ENCODE data around the gene SGCA. TPM values are rescaled to one million over a fixed set of nuclear protein-coding genes. Genes with fewer than 3 reads are reported as not detected.
A peak's percentile ranks its signal among the peaks of the same experiment; 100 is the strongest.

The SGCA gene
- total and polyA plus RNA-seq, 2 experiments from 2014 or later = 0.19 TPM; not detected in 1

DNA sequence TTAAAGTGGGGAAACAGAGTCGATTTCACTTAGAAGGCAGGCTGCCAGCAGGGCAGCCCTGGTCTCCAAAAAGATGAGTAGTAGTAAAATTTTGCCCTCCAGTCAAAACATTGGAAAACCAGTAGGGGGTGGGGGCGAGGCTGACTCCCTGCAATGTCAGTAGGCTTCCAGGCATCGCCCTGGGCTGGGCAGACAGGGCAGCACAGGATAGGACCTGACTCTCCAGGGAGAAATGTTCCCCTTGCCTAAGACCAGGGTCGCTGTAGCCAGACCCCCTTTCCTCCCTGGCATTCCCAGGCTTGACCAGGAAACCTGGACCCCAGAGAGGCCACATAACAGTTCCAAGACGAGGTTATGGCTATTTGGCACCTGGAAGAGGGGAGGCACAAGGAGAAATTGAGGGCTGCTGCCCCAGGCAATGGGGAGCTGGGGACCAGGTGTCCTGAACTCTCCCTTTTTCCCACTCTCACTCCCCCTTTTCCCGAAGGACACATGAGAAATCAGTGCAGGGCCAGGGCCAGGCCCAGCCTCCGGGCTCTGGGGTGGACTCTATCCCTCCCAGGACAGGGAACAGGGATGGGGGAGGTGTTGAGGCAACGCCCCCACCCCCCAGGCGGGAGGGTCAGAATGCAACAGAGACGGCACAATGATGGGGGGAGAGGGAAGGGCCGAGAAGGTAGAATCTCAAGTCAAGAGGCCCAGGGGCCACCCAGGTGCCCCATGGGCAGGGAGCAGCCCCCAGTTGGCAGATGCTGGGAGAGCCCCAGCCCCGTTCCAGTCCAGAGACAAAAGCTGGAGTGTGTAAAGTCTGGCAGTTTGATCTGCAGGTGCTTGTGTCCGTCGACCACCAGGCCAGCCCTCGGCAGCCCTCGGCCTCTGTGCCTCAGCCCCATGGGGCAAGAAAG lies 31.3 kb upstream of the SGCA start:
- no peaks in the 10 kb centered on the region for H4K20me1 ChIP-seq (replicated peaks; ENCODE audit: insufficient read depth)
- Mint-ChIP-seq H3K4me1 (peaks cover 43% of the 10 kb centered on the region), H3K36me3 (ENCODE audit: low read depth) (peaks cover 16% of the 10 kb centered on the region), H3K9me3 (no peaks in the 10 kb centered on the region), H3K27me3 (ENCODE audit: insufficient read depth, low read depth, poor library complexity) (peaks cover 32% of the 10 kb centered on the region), H3K4me3 (no peak overlapping the region; the same call in 2 of the 3 replicates), H3K27ac (no peak overlapping the region)
- peak; percentile 6 for ATAC-seq
- H3K27me3 ChIP-seq (ENCODE audit: insufficient read depth) = peaks cover 30% of the 10 kb centered on the region
- H3F3A ChIP-seq (replicated peaks; ENCODE audit: low read depth) = no peaks in the 10 kb centered on the region
- peaks cover 27% of the 10 kb centered on the region for H3K4me1 ChIP-seq (ENCODE audit: insufficient read depth)
- TF ChIP-seq, protein P1, sequence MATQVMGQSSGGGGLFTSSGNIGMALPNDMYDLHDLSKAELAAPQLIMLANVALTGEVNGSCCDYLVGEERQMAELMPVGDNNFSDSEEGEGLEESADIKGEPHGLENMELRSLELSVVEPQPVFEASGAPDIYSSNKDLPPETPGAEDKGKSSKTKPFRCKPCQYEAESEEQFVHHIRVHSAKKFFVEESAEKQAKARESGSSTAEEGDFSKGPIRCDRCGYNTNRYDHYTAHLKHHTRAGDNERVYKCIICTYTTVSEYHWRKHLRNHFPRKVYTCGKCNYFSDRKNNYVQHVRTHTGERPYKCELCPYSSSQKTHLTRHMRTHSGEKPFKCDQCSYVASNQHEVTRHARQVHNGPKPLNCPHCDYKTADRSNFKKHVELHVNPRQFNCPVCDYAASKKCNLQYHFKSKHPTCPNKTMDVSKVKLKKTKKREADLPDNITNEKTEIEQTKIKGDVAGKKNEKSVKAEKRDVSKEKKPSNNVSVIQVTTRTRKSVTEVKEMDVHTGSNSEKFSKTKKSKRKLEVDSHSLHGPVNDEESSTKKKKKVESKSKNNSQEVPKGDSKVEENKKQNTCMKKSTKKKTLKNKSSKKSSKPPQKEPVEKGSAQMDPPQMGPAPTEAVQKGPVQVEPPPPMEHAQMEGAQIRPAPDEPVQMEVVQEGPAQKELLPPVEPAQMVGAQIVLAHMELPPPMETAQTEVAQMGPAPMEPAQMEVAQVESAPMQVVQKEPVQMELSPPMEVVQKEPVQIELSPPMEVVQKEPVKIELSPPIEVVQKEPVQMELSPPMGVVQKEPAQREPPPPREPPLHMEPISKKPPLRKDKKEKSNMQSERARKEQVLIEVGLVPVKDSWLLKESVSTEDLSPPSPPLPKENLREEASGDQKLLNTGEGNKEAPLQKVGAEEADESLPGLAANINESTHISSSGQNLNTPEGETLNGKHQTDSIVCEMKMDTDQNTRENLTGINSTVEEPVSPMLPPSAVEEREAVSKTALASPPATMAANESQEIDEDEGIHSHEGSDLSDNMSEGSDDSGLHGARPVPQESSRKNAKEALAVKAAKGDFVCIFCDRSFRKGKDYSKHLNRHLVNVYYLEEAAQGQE (IDR thresholded peaks at IDR 0.05; ENCODE audit: unreplicated experiment) = no peak
- DNase-seq (ENCODE audit: low spot score) = no peak
- no peak overlapping the region for H3K27ac ChIP-seq (ENCODE audit: low read depth)
- no peaks in the 10 kb centered on the region; the same call in 1 of the 2 replicates for H3K36me3 ChIP-seq (ENCODE audit: insufficient read depth)
- no peaks in the 10 kb centered on the region for H3K79me2 ChIP-seq (replicated peaks; ENCODE audit: insufficient read depth)
- no peak overlapping the region for H2AFZ ChIP-seq
- no peak overlapping the region for H3K4me3 ChIP-seq
- peak overlapping the region; percentile 71 for H3K4me2 ChIP-seq
- H3K9me2 ChIP-seq (ENCODE audit: insufficient read depth) = no peaks in the 10 kb centered on the region

DNA sequence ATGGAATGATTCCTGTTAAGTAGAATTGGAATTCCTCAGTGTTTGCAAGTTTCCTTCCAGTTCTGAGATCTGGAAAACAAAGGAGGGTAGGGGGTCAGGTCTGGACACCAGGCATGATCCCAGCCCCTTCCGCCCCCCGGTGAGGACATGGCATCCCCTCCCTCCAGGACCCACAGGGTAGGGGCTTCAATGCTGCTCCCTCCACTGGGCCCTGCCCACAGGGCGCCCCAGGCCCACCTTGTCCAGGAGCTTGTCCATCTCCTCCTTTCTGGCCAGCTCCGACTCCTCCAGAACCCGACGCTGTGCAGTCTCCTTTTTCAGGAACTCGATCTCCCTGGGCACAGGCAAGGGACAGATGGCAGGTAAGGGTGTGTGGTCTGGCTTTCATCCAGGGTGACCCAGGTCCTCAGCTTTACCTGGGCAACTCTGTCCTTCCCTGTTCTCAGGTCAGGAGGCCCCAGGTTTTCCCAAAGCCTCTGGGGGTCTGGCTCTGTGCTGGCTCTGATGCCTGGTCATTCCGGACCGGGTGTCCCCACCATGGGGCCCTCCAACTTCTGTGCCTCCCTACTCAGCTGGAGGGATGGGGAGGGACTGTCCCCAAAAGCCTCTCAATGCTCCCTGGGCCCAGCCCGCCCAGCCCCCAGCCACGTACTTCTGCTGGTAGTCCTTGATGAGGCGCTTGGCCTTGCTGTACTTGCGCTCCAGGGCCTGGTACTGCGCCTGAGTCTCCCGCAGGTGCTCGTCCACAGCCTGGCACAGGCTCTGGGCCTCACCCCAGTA lies 30.3 kb upstream of the SGCA start:
- Histone ChIP-seq H3K4me1 (ENCODE audit: insufficient read depth) (peaks cover 32% of the 10 kb centered on the region), H2AFZ (no peak overlapping the region), H3K27me3 (ENCODE audit: insufficient read depth) (peaks cover 27% of the 10 kb centered on the region), H3K36me3 (ENCODE audit: insufficient read depth) (no peaks in the 10 kb centered on the region; the same call in 1 of the 2 replicates), H3K27ac (ENCODE audit: low read depth) (no peak overlapping the region), H3K9me2 (ENCODE audit: insufficient read depth) (no peaks in the 10 kb centered on the region), H3F3A (replicated peaks; ENCODE audit: low read depth) (no peaks in the 10 kb centered on the region), H3K79me2 (replicated peaks; ENCODE audit: insufficient read depth) (no peaks in the 10 kb centered on the region), H3K4me2 (no peak overlapping the region), H3K4me3 (no peak overlapping the region), H4K20me1 (replicated peaks; ENCODE audit: insufficient read depth) (no peaks in the 10 kb centered on the region)
- H3K27me3 Mint-ChIP-seq (ENCODE audit: insufficient read depth, low read depth, poor library complexity) = peaks cover 34% of the 10 kb centered on the region
- H3K9me3 Mint-ChIP-seq = no peaks in the 10 kb centered on the region
- DNase-seq (ENCODE audit: low spot score) = no peak
- H3K4me3 Mint-ChIP-seq = no peak overlapping the region
- peaks cover 47% of the 10 kb centered on the region for H3K4me1 Mint-ChIP-seq
- H3K27ac Mint-ChIP-seq = no peak overlapping the region
- H3K36me3 Mint-ChIP-seq (ENCODE audit: low read depth) = peaks cover 26% of the 10 kb centered on the region
- no peak for ATAC-seq
- TF ChIP-seq POLR2AphosphoS5 (IDR thresholded peaks at IDR 0.05; ENCODE audit: low read depth) (no peak), ZNF114 (CRISPR knock-in tag; IDR thresholded peaks at IDR 0.05) (no peak), EZH2 (IDR thresholded peaks at IDR 0.05; ENCODE audit: low read depth, unreplicated experiment) (no peak)
- TF ChIP-seq, protein P2, sequence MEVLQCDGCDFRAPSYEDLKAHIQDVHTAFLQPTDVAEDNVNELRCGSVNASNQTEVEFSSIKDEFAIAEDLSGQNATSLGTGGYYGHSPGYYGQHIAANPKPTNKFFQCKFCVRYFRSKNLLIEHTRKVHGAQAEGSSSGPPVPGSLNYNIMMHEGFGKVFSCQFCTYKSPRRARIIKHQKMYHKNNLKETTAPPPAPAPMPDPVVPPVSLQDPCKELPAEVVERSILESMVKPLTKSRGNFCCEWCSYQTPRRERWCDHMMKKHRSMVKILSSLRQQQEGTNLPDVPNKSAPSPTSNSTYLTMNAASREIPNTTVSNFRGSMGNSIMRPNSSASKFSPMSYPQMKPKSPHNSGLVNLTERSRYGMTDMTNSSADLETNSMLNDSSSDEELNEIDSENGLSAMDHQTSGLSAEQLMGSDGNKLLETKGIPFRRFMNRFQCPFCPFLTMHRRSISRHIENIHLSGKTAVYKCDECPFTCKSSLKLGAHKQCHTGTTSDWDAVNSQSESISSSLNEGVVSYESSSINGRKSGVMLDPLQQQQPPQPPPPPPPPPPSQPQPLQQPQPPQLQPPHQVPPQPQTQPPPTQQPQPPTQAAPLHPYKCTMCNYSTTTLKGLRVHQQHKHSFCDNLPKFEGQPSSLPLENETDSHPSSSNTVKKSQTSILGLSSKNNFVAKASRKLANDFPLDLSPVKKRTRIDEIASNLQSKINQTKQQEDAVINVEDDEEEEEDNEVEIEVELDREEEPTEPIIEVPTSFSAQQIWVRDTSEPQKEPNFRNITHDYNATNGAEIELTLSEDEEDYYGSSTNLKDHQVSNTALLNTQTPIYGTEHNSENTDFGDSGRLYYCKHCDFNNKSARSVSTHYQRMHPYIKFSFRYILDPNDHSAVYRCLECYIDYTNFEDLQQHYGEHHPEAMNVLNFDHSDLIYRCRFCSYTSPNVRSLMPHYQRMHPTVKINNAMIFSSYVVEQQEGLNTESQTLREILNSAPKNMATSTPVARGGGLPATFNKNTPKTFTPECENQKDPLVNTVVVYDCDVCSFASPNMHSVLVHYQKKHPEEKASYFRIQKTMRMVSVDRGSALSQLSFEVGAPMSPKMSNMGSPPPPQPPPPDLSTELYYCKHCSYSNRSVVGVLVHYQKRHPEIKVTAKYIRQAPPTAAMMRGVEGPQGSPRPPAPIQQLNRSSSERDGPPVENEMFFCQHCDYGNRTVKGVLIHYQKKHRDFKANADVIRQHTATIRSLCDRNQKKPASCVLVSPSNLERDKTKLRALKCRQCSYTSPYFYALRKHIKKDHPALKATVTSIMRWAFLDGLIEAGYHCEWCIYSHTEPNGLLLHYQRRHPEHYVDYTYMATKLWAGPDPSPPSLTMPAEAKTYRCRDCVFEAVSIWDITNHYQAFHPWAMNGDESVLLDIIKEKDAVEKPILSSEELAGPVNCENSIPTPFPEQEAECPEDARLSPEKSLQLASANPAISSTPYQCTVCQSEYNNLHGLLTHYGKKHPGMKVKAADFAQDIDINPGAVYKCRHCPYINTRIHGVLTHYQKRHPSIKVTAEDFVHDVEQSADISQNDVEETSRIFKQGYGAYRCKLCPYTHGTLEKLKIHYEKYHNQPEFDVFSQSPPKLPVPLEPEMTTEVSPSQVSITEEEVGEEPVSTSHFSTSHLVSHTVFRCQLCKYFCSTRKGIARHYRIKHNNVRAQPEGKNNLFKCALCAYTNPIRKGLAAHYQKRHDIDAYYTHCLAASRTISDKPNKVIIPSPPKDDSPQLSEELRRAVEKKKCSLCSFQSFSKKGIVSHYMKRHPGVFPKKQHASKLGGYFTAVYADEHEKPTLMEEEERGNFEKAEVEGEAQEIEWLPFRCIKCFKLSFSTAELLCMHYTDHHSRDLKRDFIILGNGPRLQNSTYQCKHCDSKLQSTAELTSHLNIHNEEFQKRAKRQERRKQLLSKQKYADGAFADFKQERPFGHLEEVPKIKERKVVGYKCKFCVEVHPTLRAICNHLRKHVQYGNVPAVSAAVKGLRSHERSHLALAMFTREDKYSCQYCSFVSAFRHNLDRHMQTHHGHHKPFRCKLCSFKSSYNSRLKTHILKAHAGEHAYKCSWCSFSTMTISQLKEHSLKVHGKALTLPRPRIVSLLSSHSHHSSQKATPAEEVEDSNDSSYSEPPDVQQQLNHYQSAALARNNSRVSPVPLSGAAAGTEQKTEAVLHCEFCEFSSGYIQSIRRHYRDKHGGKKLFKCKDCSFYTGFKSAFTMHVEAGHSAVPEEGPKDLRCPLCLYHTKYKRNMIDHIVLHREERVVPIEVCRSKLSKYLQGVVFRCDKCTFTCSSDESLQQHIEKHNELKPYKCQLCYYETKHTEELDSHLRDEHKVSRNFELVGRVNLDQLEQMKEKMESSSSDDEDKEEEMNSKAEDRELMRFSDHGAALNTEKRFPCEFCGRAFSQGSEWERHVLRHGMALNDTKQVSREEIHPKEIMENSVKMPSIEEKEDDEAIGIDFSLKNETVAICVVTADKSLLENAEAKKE (CRISPR knock-in tag; IDR thresholded peaks at IDR 0.05) = no peak
- TF ChIP-seq, protein P3, sequence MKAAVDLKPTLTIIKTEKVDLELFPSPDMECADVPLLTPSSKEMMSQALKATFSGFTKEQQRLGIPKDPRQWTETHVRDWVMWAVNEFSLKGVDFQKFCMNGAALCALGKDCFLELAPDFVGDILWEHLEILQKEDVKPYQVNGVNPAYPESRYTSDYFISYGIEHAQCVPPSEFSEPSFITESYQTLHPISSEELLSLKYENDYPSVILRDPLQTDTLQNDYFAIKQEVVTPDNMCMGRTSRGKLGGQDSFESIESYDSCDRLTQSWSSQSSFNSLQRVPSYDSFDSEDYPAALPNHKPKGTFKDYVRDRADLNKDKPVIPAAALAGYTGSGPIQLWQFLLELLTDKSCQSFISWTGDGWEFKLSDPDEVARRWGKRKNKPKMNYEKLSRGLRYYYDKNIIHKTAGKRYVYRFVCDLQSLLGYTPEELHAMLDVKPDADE (IDR thresholded peaks at IDR 0.05) = no peak

Measured in GM23338 (cell line).